K562 (cell line): Measurements from ENCODE around the gene ARMH3. TPM values are rescaled to one million over a fixed set of nuclear protein-coding genes. Genes with fewer than 3 reads are reported as not detected.

Source experiments
- ATAC-seq: fragments of 200-7000 bp; cut with Tn5 transposase; 3 replicates; pipeline ENCODE4 v1.9.1; 2020; ENCODE audit warnings: moderate library complexity
- BruUV-seq: library from RNA; stranded (reverse); fragments of 400-500 nt; replicated peaks from 2 replicates; lab custom pipeline; 2021; lab: Mats Ljungman, UMichigan
- CTCF ChIA-PET: fragments of 300-600 bp; formaldehyde crosslinking; extraction: SDS; loops from one replicate; lab custom pipeline; 2021; ENCODE audit warnings: low intra/inter-chr PET ratio; lab: Yijun Ruan, JAX
- POLR2A ChIA-PET: fragments of 300-600, 350-650 bp; sonication (Branson Sonifier 250); formaldehyde crosslinking; extraction: SDS; loops from one replicate; lab custom pipeline; 2021; ENCODE audit warnings: antibody characterized with exemption, inconsistent platforms; lab: Yijun Ruan, JAX
- DNase-seq, 4 experiments: peaks; one replicate each; pipeline versions ENCODE4 v3.0.0 to v3.0.0-alpha.2; 2011 to 2018; ENCODE audit warnings: low spot score in 3 of 4, mixed read lengths in 3 of 4; ENCODE audit errors: extremely low read depth in 1 of 4
- FAIRE-seq: peaks from 2 replicates; lab custom pipeline; 2011; peaks lifted over from hg19 to GRCh38; lab: Jason Lieb, UNC
- H2AFZ ChIP-seq: 2 replicates; pipeline ENCODE4 v1.6.0; 2011; ENCODE audit warnings: low read depth, low read length, control low read depth, inconsistent platforms
- H3K27ac ChIP-seq: fragments of 200-600 bp; 3 replicates; pipeline ENCODE4 v1.8.0; 2011; ENCODE audit warnings: low read depth, mild to moderate bottlenecking, control low read depth, inconsistent platforms, low read length, moderate library complexity, mixed read lengths; ENCODE audit errors: extremely low read depth
- H3K27me3 ChIP-seq, 2 experiments: fragments of 300-600 bp in 1 of 2; 2 replicates in 1 of 2; 3 replicates in 1 of 2; pipeline versions ENCODE4 v1.6.0 to v1.8.0; 2011; ENCODE audit warnings: inconsistent platforms in 2 of 2, low read length in 2 of 2, mild to moderate bottlenecking in 1 of 2, mixed read lengths in 1 of 2, moderate library complexity in 1 of 2; ENCODE audit not compliant: control insufficient read depth in 2 of 2, insufficient read depth in 2 of 2
- H3K36me3 ChIP-seq: fragments of 300-600 bp; 3 replicates; pipeline ENCODE4 v1.8.0; 2011; ENCODE audit warnings: mild to moderate bottlenecking, low read length, inconsistent platforms; ENCODE audit not compliant: control insufficient read depth, insufficient read depth
- H3K4me1 ChIP-seq, 2 experiments: fragments of 200-600 bp in 1 of 2; replicated peaks in 1 of 2; 2 replicates in 1 of 2; 3 replicates in 1 of 2; pipeline versions ENCODE4 v1.5.1 to v1.8.0; 2011; ENCODE audit warnings: inconsistent platforms in 2 of 2, low read length in 2 of 2, mild to moderate bottlenecking in 1 of 2, mixed read lengths in 1 of 2, moderate library complexity in 1 of 2; ENCODE audit not compliant: control insufficient read depth in 2 of 2, insufficient read depth in 2 of 2
- H3K4me2 ChIP-seq: 2 replicates; pipeline ENCODE4 v1.6.1; 2011; ENCODE audit warnings: low read length, control low read depth, inconsistent platforms, mixed read lengths; ENCODE audit not compliant: insufficient read depth
- H3K4me3 ChIP-seq: fragments of 200-600 bp; sonication (generic), shearing (Covaris generic); 2 replicates; pipeline ENCODE4 v1.5.1; 2016; ENCODE audit warnings: control low read depth, inconsistent platforms
- H3K79me2 ChIP-seq: fragments of 200-600 bp; 3 replicates; pipeline ENCODE4 v1.8.0; 2011; ENCODE audit warnings: low read length, inconsistent platforms; ENCODE audit not compliant: control insufficient read depth, insufficient read depth
- H3K9ac ChIP-seq, 2 experiments: 2 replicates each; pipeline versions ENCODE4 v1.6.0 to v1.6.1; 2011; ENCODE audit warnings: low read depth in 2 of 2, low read length in 2 of 2, control low read depth in 1 of 2, inconsistent platforms in 1 of 2, mild to moderate bottlenecking in 1 of 2, mixed read lengths in 1 of 2; ENCODE audit not compliant: insufficient read depth in 1 of 2
- H3K9me1 ChIP-seq: one replicate; pipeline ENCODE4 v1.6.0; 2011; ENCODE audit warnings: inconsistent platforms, mild to moderate bottlenecking, low read length, moderate library complexity; ENCODE audit not compliant: control insufficient read depth, insufficient read depth
- H3K9me3 ChIP-seq: replicated peaks from 2 replicates; pipeline ENCODE4 v1.5.1; 2011; ENCODE audit warnings: low read depth, low read length, inconsistent platforms; ENCODE audit not compliant: control insufficient read depth, insufficient read depth
- H4K20me1 ChIP-seq: replicated peaks from 2 replicates; pipeline ENCODE4 v1.6.1; 2011; ENCODE audit warnings: low read length, inconsistent platforms, mixed read lengths; ENCODE audit not compliant: control insufficient read depth, insufficient read depth
- ARID2 ChIP-seq: fragments of 450-650 bp; IDR thresholded peaks from 2 replicates; pipeline ENCODE4 v1.6.1; 2017; ENCODE audit warnings: antibody characterized with exemption, mild to moderate bottlenecking
- BRD9 ChIP-seq: fragments of 450-650 bp; IDR thresholded peaks from 2 replicates; pipeline ENCODE4 v1.6.1; 2018; ENCODE audit warnings: low read depth; ENCODE audit not compliant: partially characterized antibody
- FOXP4 ChIP-seq: sonication (generic); formaldehyde crosslinking; IDR thresholded peaks from 2 replicates; pipeline ENCODE4 v1.8.0; 2022; ENCODE audit warnings: mild to moderate bottlenecking, missing genetic modification reagents, borderline replicate concordance
- JUND ChIP-seq, 2 experiments: IDR thresholded peaks; 2 replicates in 1 of 2; 3 replicates in 1 of 2; pipeline ENCODE4 v1.6.1; 2011; ENCODE audit warnings: borderline replicate concordance in 2 of 2, low read depth in 2 of 2, low read length in 2 of 2, improper control_type of control experiment in 1 of 2, missing biosample characterization in 1 of 2, missing genetic modification characterization in 1 of 2, missing genetic modification reagents in 1 of 2
- MAZ ChIP-seq, 2 experiments: fragments of 450-650 bp in 1 of 2; sonication (generic) in 1 of 2; formaldehyde crosslinking; IDR thresholded peaks in 1 of 2; conservative IDR thresholded peaks in 1 of 2; 2 replicates each; pipeline versions ENCODE4 v1.4.0 to v1.5.0; 2020; ENCODE audit warnings: mild to moderate bottlenecking in 1 of 2, missing genetic modification reagents in 1 of 2
- NFE2L1 ChIP-seq: fragments of 450-650 bp; IDR thresholded peaks from 2 replicates; pipeline ENCODE4 v1.6.1; 2016; ENCODE audit warnings: missing genetic modification characterization, low read depth, mild to moderate bottlenecking, missing compliant biosample characterization, moderate library complexity, borderline replicate concordance
- SMAD1 ChIP-seq: fragments of 150-350 bp; IDR thresholded peaks from 2 replicates; pipeline ENCODE4 v1.6.1; 2014; ENCODE audit warnings: low read length, low read depth; ENCODE audit not compliant: partially characterized antibody
- SMARCA5 ChIP-seq: fragments of 450-650 bp; IDR thresholded peaks from 2 replicates; pipeline ENCODE4 v1.6.1; 2016
- SMC3 ChIP-seq: conservative IDR thresholded peaks from 2 replicates; pipeline ENCODE4 v1.6.1; 2011; ENCODE audit warnings: low read depth, low read length, improper control_type of control experiment; ENCODE audit not compliant: insufficient read depth
- TBL1XR1 ChIP-seq, 2 experiments: IDR thresholded peaks; 2 replicates each; pipeline ENCODE4 v1.6.1; 2012; ENCODE audit warnings: improper control_type of control experiment in 2 of 2, low read length in 2 of 2, mild to moderate bottlenecking in 1 of 2
- ZNF589 ChIP-seq: fragments of 200-800 bp; sonication (Bioruptor generic); IDR thresholded peaks from 2 replicates; pipeline ENCODE4 v1.6.1; 2016; ENCODE audit warnings: low read depth, missing genetic modification characterization, missing compliant biosample characterization
- WGBS: fragments of 100-300 bp; shearing (Covaris generic); methylation state at CpG from one replicate; pipeline ENCODE4 v1.1.6; 2016; ENCODE audit warnings: low coverage, mixed read lengths; ENCODE audit not compliant: insufficient coverage; ENCODE audit errors: missing lambda C conversion rate; 5-methylcytosine and 5-hydroxymethylcytosine counted together
- in situ Hi-C: fragments of 300-500 bp; cut with MboI; formaldehyde crosslinking; loops from 4 replicates; pipeline ENCODE4 v1.15.0; 2018; ENCODE audit warnings: inconsistent platforms, mixed read lengths
- intact Hi-C: fragments of 100-400 bp; cut with micrococcal nuclease; formaldehyde crosslinking; loops from 2 replicates; pipeline ENCODE4 v1.14.2; 2022
- polyA plus RNA-seq, 8 experiments: library from polyadenylated mRNA; depleted of rRNA in 4 of 8; stranded (reverse) in 5 of 8; unstranded in 3 of 8; fragments of >200 nt; fragmentation: Nextera tagmentation in 2 of 8; fragmentation: Illumina TruSeq in 1 of 8; extraction: Ambion mirVana in 2 of 8; extraction: Trizol in 1 of 8; gene quantifications; 2 replicates each; pipeline versions ENCODE4 v1.2.1 to v1.2.3, GENCODE V29; 2011 to 2014; ENCODE audit warnings: inconsistent platforms in 1 of 8, missing spikeins in 1 of 8
- total RNA-seq, 7 experiments: library from RNA; depleted of rRNA in 6 of 7; stranded (reverse); fragments of >200 nt in 6 of 7; fragmentation: Illumina TruSeq in 2 of 7; extraction: Trizol in 2 of 7; gene quantifications; 2 replicates each; pipeline versions ENCODE4 v1.2.1 to v1.2.3, GENCODE V29; 2011 to 2021; ENCODE audit warnings: low replicate concordance in 1 of 7

ARMH3 gene
- total and polyA plus RNA-seq, 9 of the 15 experiments (the other 6 are each of a cell fraction or from before 2014, with no cell fraction given), result 0.29 to 0.73 TPM; not detected in 7

- TF ChIP-seq FOXP4 (CRISPR knock-in tag) (no peak), TBL1XR1 (IDR thresholded peaks at IDR 0.05; ENCODE audit: low read length in 2 of 2) (no peak), BRD9 (no peak), NFE2L1 (tag) (no peak)
Measured at GRCh38 chr10:102083541-102083940, 27.6 kb upstream of the ARMH3 start (continued).

GRCh38 chr10:102072673-102073527 is 16.9 kb upstream of the ARMH3 start:
- ChIA-PET POLR2A (interaction anchor here (0.8 kb wide), 1 partner anchor 466 kb away, joined by 3 read pairs; no protein-coding TSS in a partner anchor), CTCF (interaction anchor here (1.0 to 2.6 kb wide), 4 partner anchors 36 to 470 kb away, joined by 3 to 29 read pairs (median 14); no protein-coding TSS in a partner anchor)
- 92% methylated on average over 3 of the region's 4 CpGs for WGBS
- Histone ChIP-seq H3K79me2 (no peaks in the 10 kb centered on the region), H3K36me3 (no peaks in the 10 kb centered on the region), H3K4me1 (peaks cover 3 to 11% of the 10 kb centered on the region in 2 experiments; a peak in 3 of 5 replicates), H3K4me3 (no peak overlapping the region), H3K9me1 (peaks cover 4% of the 10 kb centered on the region), H3K27ac (no peak overlapping the region), H4K20me1 (no peaks in the 10 kb centered on the region), H2AFZ (no peak overlapping the region), H3K9ac (no peak overlapping the region), H3K9me3 (no peaks in the 10 kb centered on the region), H3K27me3 (no peaks in the 10 kb centered on the region), H3K4me2 (no peak overlapping the region)
- intact Hi-C loops, result loop anchor here (2.0 to 5.0 kb wide), 3 partner anchors 236 to 471 kb away; partner anchors contain the start of gene NPM3
- FAIRE-seq (peak; percentile 84), DNase-seq (peak; percentile 67 to 79 (median 69)), ATAC-seq (peak; percentile 93)
- in situ Hi-C loops, result loop anchor here (5.0 kb wide), 1 partner anchor 471 kb away; no protein-coding TSS in a partner anchor
- BruUV-seq, result no TSS peak
- TF ChIP-seq MAZ (CRISPR knock-in tag; conservative IDR thresholded peaks at IDR 0.05 in 1 of 2, IDR thresholded peaks at IDR 0.05 in 1 of 2) (peak in 1 of 2 experiments; percentile 31; a peak in 1 of 4 replicates), SMAD1 (peak; percentile 14), SMC3 (peak; percentile 92), SMARCA5 (no peak), JUND (IDR thresholded peaks at IDR 0.05; ENCODE audit: borderline replicate concordance, low read depth, low read length) (peak; percentile 33; the same call in 1 of the 2 replicates), JUND (tag; IDR thresholded peaks at IDR 0.05; ENCODE audit: borderline replicate concordance, low read depth, low read length) (no peak), ZNF589 (CRISPR knock-in tag) (no peak), ARID2 (peak; percentile 84)
